ENCODE results near the gene NDFIP2.
"Not testable (repeated sequence)": the region's sequence is repeated elsewhere in the genome, so short reads cannot be mapped to it uniquely, and the experiment has no call there.

The NDFIP2 gene

DNA sequence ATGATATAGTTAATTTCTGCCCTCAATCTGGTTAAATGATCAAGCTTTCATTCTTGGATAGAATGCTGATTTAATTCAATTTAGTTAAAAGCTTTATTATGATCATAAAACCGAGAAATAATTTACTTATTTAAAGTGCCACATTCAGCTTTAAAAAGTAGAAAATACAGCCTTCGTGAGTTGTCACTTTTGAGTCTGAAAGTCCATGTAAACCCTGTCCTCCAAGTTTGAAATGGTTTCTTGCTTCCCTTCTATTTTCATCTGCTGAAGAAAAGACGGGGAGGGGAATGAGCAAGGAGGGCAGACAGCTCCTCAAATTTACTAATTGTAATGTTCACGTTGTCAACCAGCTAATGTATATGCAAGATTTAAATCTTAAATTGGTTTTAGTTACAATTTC, 59.5 kb downstream of the NDFIP2 start:
- DNase-seq, result no peak

DNA sequence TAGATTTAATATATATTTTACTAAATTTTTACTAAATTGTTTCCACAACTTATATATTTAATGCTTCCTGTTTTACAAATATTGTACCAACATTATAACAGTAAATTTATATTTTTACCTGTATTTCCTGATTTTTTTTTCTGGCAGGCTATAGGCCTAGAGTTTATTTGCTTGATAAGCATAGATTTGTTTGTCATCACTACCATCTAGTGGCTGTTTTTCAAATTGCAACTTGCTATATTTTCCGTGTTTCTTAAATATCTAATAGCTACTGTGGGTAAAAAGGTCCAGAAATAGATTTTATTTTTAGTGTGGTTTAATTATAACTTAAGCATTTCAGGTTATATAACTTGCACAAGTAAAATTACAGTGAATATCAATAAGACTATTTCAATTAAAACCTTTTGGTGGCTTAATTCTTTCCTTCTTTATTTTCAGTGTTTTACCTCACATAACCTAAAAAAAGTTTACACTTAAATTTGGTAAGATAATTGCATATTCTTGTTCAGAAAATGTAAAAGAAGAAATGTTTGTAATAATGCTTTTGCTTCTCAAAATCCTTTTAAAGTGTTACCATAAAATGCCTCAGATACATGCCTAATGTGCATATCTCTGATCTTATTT, 60.6 kb downstream of the NDFIP2 start:
- peak; percentile 19 for DNase-seq

- no peak for DNase-seq
These were observed 62.9 kb downstream of the NDFIP2 start for GRCh38 chr13:79543883-79544282.

DNA sequence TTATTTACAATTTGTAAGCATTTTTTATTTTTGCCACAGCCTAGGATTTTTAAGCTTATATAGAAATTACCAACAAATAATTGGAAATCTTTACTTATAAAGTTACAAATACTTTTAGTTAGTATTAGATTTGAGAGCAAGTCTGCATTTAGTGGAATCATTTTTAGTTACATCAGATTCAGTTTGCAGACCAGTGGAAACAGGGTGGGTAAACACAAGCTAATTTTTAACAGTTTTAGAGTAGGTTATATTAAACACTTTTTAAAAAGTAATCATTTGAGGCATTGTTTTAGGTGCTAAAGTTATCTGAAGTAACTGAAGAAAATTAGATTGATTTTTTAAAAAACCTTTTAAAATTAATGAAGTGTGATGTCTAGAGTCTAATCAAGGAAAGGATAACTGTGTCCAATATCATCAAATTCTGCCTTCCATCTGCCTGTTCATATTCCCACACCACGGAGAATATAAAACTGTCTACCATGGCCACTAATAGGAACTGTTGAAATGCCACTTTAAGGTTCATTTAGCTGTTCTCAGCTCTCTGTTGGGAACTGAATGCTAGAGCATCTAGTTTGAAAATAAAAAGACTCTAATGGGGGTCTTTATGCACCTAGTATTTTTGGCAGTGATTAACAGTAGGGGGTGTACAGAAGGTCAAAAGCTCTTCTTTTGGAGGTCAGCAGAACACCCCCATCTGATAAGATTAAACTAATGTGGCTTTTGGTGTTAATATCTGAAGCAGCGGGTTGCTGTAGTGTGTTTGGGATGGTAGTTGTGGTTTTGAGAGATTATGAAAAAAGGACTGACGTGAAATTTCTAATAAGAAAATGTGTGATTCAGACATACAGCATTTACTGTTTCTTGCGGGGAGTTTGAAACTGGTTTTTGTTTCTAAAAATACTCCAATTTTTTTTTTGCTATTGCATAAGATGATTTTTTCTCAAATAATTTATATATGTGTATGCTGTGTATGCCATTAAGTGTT, 66.5 kb downstream of the NDFIP2 start:
- no peak for DNase-seq

DNA sequence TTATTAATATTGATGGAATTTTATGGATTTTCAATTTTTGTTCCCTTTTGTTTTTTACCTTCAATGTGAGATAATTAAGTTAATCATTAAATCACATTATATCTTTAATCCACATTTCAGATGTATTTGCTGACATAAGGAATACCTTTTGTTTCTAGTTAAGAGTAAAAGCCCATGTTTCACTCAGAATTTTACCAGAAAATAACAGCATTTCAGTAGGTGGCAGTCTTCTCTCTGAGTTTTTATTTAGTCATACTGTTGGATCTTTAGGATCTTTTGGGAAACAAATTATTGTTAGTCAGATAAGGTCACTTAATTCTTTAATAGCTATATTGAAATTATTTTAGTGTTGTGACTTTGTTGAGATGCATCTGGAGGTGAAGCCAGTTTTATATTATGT, 67.9 kb downstream of the NDFIP2 start:
- no peak for DNase-seq

GRCh38 chr13:79549355-79550106, 68.6 kb downstream of the NDFIP2 start:
- no peak for DNase-seq

GRCh38 chr13:79557666-79558065, 76.7 kb downstream of the NDFIP2 start:
- DNase-seq, result no peak

- no peak for DNase-seq
These were observed 80.0 kb downstream of the NDFIP2 start for GRCh38 chr13:79560954-79561353.

DNA sequence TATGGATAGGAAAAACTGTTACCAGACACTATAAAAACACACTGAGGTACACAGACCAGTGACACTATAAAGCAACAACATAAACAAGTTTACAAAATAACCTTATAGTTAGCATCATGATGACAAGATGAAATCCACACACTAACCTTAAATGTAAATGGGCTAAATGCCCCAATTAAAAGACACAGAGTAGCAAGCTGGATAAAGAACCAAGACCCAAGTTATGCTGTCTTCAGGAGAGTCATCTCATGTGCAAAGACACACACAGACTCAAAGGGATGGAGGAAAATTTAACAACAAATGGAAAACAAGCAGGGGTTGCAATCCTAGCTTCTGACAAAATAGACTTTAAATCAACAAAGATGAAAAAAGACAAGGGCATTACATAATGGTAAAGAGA, 81.6 kb downstream of the NDFIP2 start:
- DNase-seq, result no peak

- DNase-seq, result no peak
These were observed 85.2 kb downstream of the NDFIP2 start for GRCh38 chr13:79566118-79566517.

- DNase-seq, result no peak
These were observed 90.2 kb downstream of the NDFIP2 start for GRCh38 chr13:79571147-79571546.

- DNase-seq, result not testable (repeated sequence)
These were observed 92.9 kb downstream of the NDFIP2 start for GRCh38 chr13:79573892-79574291.

- DNase-seq, result no peak
These were observed 100.9 kb downstream of the NDFIP2 start for GRCh38 chr13:79581870-79582315.

DNA sequence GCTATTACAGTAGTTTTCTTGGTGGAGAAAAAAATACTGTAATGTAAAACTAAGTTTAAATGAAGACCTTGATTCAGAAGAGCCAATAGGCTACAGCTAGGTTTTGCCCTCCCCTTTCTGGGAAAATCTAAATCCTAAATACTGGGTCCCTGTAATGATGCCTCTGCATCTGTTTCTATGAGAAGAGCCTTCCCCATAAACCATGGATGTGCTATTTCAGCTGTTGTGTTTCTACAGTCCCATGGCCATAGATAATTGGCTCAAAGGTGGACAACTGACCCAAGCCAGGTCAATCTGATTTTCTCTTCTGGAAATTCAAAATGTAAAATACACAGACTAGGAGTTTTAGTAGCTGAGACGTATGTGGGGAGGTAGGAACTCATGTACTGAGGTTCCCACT, 101.9 kb downstream of the NDFIP2 start:
- no peak for DNase-seq

DNA sequence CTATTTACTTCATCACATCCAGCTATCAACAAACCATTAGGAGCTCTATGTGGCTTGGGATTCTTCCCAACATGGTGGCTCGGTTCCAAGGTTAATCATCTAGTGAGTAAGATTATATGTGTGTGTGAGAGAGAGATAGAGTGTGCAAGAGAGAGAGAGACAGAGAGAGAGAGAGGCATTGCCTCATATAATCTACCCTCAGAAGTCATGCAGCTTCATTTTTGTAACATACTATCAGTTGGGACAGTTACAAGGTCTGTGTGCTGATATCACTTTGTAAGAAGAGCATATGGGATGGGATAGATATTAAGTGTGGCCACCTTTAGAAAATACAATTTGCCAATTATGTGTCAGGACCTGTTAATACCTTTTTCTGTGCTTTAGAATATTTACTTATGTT, 104.1 kb downstream of the NDFIP2 start:
- DNase-seq, result no peak

DNA sequence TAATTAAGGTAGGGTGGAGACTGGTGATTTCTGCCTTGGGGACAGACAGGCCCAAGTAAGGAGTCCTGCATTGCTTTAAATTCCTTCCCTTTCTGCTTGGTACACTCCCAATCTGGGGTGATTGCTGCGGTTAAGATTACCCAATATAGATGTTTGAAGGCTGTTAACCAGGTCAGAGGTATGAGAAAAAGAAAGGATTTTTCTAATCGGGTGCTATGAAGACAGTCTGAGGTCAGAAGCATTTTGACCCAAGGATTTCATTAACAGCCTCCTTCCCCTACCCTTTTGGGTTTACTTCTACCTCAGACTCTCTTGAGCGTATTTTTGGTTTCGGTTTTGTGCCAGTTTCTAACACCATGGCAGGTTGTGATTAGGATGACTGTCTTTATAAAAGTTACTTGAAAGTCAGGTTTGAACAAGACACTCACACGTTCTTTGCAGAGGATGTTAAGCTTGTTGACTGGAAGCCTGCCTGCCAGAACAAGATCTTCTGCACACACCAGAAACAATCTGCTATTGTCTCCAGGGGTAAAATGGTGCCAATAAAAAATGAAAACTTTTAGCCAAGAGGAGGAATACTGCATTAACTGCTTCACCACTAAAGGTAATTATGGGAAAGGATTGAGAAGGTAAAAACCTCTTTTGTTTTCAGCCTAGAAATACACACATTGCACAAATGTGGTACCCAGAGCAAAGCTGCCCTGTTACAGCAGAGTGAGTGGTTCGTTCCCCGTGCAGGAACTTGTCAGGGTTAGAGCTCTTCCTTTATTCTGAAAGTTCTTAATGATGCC, 108.8 kb downstream of the NDFIP2 start:
- DNase-seq, result no peak

- DNase-seq, result no peak
These were observed 109.4 kb downstream of the NDFIP2 start for GRCh38 chr13:79590394-79590676.

- DNase-seq, result no peak
These were observed 110.5 kb downstream of the NDFIP2 start for GRCh38 chr13:79591493-79591892.

DNA sequence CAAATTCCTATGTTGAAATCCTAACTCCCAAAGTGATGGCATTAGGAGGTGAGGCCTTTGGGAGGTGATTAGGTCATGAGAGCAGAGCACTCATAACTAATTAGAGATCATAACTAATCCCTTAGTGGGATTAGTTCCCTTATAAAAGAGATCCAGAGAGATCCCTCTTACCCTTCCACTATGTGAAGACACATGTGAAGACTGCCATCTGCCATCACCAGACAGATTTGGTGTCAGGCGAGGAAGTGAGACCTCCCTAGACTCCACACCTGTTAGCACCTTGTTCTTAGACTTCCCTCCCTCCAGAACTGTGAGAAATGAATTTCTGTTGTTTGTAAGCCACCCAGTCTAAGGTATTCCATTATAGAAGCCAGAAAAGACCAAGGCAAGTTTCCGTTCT, 112.2 kb downstream of the NDFIP2 start:
- no peak for DNase-seq

DNA sequence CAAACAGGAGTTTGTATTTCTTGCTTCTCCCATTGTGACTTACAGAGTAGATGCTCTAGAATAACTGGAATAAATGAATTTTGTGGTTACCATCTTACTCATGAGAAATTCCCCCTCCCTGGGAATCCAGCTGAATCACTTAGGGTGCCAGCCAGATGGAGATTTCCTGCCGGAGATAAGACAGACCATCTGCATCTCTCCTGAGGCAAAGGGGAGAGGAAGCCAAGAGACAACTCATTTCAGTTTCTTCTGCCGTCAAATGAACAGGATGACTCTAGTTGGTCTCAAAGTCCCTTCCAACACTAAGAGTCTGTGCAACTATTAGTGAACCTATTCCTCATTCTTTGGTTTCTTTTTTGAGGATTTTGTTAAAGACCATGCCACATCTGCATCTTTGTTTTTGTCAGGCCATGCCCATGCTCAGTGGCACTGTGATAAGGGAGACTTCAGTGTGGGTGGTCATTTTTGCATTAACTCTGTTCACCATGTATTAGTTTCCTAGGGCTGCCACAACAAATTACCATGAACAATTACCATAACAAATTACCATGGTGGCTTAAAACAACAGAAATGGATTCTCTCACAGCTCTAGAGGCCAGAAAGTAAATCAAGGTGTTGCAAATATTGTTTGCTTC, 112.8 kb downstream of the NDFIP2 start:
- DNase-seq, result no peak

DNA sequence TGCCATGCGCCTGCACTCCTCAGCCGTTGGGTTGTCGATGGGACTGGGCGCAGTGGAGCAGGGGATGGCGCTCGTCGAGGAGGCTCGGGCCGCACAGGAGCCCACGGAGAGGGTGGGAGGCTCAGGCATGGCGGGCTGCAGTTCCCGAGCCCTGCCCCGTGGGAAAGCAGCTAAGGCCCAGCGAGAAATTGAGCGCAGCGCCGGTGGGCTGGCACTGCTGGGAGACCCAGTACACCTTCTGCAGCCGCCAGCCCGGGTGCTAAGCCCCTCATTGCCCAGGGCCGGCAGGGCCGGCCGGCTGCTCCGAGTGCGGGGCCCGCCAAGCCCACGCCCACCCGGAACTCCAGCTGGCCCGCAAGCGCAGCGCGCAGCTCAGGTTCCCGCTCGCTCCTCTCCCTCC, 119.2 kb downstream of the NDFIP2 start:
- not testable (repeated sequence) for DNase-seq

GRCh38 chr13:79602936-79603335, 122.0 kb downstream of the NDFIP2 start:
- no peak for DNase-seq

Data from DMS79 treated with DMSO at 0.1 percent for 48 hours (cell line).